PC-3 (cell line): Measurements from ENCODE around the gene PSMB9.

Experiments used
- CTCF ChIP-seq: fragments of 300-600 bp; sonication (generic); conservative IDR thresholded peaks from 2 replicates; pipeline ENCODE4 v1.5.1; 2017; ENCODE audit warnings: antibody characterized with exemption, low read depth, mild to moderate bottlenecking, low read length
- EZH2 ChIP-seq: fragments of 300-600 bp; sonication (generic); IDR thresholded peaks from one replicate; pipeline ENCODE4 v1.6.1; 2017; ENCODE audit warnings: antibody characterized with exemption, mild to moderate bottlenecking, low read length; ENCODE audit not compliant: unreplicated experiment
- EZH2phosphoT487 ChIP-seq: fragments of 300-600 bp; sonication (generic); IDR thresholded peaks from 2 replicates; pipeline ENCODE4 v1.6.1; 2018; ENCODE audit warnings: mild to moderate bottlenecking, antibody characterized with exemption, low read length, borderline replicate concordance

DNA sequence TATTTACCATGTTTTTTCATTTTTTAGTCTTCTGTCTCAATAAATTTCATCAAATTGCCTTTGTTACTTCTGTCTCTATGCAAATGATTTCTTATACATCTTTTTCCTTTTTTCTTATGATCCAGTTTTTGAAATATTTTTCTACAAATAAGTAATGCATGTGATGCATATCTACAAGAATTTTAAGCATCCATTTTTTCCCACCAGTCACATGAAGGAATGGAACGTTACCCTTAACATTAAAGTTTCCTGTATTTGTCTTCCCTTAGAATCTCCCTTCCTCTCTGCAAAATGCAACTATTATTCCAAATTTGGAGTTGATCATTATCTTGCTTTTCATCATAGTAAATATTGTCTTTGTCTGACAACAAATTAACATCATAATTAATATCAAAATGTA lies 35.5 kb downstream of the PSMB9 start:
- TF ChIP-seq CTCF (no peak), EZH2 (no peak), EZH2phosphoT487 (no peak)
